Measurements from ENCODE around the gene PDLIM5. TPM values are rescaled to one million over a fixed set of nuclear protein-coding genes. Genes with fewer than 3 reads are reported as not detected.

PDLIM5 gene
- total RNA-seq, 2 donors from 2014 or later: 598 to 841 TPM

GRCh38 chr4:94530073-94530472 is 78.3 kb downstream of the PDLIM5 start:
- Histone ChIP-seq H3K4me1 (peaks cover 0 to 89% of the 10 kb centered on the region in 2 donors), H3K36me3 (peaks cover 29% of the 10 kb centered on the region), H3K9me3 (no peaks in the 10 kb centered on the region), H3K27me3 (no peaks in the 10 kb centered on the region), H3K4me3 (no peak overlapping the region), H3K27ac (peak overlapping the region in 1 of 2 donors; percentile 70)
- TF ChIP-seq CTCF (IDR thresholded peaks at IDR 0.05): no peak
- no peak for DNase-seq (ENCODE audit: low spot score)

- no peak for TF ChIP-seq CTCF (IDR thresholded peaks at IDR 0.05)
- H3K4me1 ChIP-seq: peaks cover 0 to 97% of the 10 kb centered on the region in 2 donors
- DNase-seq (ENCODE audit: low spot score): no peak
- peak overlapping the region; percentile 62 to 63 for H3K27ac ChIP-seq
- no peaks in the 10 kb centered on the region for H3K9me3 ChIP-seq
- H3K4me3 ChIP-seq: no peak overlapping the region
- H3K36me3 ChIP-seq: peaks cover 22% of the 10 kb centered on the region
- H3K27me3 ChIP-seq: no peaks in the 10 kb centered on the region
Measured at GRCh38 chr4:94531991-94532789, 80.4 kb downstream of the PDLIM5 start.

- Histone ChIP-seq H3K9me3 (no peaks in the 10 kb centered on the region), H3K36me3 (peaks cover 11% of the 10 kb centered on the region), H3K4me1 (peaks cover 0 to 97% of the 10 kb centered on the region in 2 donors), H3K4me3 (no peak overlapping the region), H3K27ac (peak overlapping the region; percentile 57 to 62), H3K27me3 (no peaks in the 10 kb centered on the region)
- no peak for TF ChIP-seq CTCF (IDR thresholded peaks at IDR 0.05)
- DNase-seq (ENCODE audit: low spot score): no peak
Measured at GRCh38 chr4:94533405-94534223, 81.9 kb downstream of the PDLIM5 start.

- Histone ChIP-seq H3K4me3 (no peak overlapping the region), H3K9me3 (no peaks in the 10 kb centered on the region), H3K36me3 (peaks cover 7% of the 10 kb centered on the region), H3K27ac (peak overlapping the region; percentile 55 to 65), H3K27me3 (no peaks in the 10 kb centered on the region), H3K4me1 (peaks cover 0 to 95% of the 10 kb centered on the region in 2 donors)
- DNase-seq (ENCODE audit: low spot score): no peak
- TF ChIP-seq CTCF (IDR thresholded peaks at IDR 0.05): no peak
Measured at GRCh38 chr4:94534401-94535312, 82.9 kb downstream of the PDLIM5 start.

GRCh38 chr4:94536049-94536448 is 84.3 kb downstream of the PDLIM5 start:
- Histone ChIP-seq H3K36me3 (peaks cover 7% of the 10 kb centered on the region), H3K9me3 (no peaks in the 10 kb centered on the region), H3K4me3 (no peak overlapping the region), H3K27me3 (no peaks in the 10 kb centered on the region), H3K4me1 (peaks cover 0 to 82% of the 10 kb centered on the region in 2 donors), H3K27ac (peak overlapping the region; percentile 26 to 61)
- DNase-seq (ENCODE audit: low spot score): no peak
- no peak for TF ChIP-seq CTCF (IDR thresholded peaks at IDR 0.05)

Data from right atrium auricular region (tissue), 2 donors.